Placental epithelial cell (primary cell): Measurements from ENCODE around the gene CUL5. TPM values are rescaled to one million over a fixed set of nuclear protein-coding genes. Genes with fewer than 3 reads are reported as not detected.

Source experiments
- small RNA-seq: library from RNA; depleted of rRNA; stranded (forward); fragments of <200 nt; gene quantifications from one replicate; pipeline ENCODE3, GENCODE V24; 2012
- total RNA-seq: library from RNA; depleted of rRNA; stranded (reverse); fragments of >200 nt; gene quantifications from 2 replicates; pipeline ENCODE4 v1.2.3, GENCODE V29; 2012

CUL5 gene
- total RNA-seq: 36.9 and 41.2 TPM in 2 replicates

DNA sequence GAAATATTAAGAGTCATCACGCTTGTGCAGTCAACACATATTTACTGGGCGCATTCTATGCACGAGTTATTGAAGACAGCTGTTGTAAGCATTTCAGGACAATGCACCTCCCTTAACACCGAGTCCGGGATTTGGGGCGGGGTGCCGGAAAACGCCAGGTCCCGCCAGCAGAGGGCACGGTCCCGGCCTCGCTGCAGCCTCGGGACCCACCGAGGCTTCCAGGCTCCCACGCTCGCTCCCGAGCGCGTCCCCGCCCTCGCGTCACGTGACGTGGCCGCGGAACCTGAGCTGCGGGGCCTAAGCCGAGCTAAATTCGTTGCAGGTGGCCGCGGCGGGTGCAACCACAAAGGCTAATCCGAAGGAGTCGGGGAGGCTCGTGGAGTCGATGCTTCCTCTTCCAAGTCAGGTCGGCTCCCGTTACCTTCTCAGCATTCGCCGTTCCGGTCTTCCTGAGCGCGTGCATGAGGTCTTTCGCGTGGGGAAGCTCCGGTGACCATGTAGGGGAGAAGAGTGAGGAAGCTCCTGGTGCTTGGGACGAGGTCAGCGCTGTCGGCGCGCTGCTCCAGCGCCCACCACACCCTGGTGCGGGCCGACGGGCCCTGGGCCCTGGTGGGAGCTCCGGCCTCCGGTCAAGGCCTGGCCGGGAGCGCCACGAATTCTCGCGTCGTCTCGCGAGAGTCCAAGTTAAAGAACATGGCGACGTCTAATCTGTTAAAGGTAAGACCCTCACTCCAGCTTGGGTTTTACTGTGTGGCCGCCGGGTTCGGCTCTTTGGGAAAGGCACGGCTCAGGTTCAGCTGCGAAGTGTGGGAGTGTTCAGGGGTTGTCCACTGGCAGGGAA lies at the start of gene CUL5:
Gene CUL5, plus strand, starts transcription at position 243 of the 841 bp plus-strand sequence. Its CDS starts 451 bp downstream, at position 694.

DNA sequence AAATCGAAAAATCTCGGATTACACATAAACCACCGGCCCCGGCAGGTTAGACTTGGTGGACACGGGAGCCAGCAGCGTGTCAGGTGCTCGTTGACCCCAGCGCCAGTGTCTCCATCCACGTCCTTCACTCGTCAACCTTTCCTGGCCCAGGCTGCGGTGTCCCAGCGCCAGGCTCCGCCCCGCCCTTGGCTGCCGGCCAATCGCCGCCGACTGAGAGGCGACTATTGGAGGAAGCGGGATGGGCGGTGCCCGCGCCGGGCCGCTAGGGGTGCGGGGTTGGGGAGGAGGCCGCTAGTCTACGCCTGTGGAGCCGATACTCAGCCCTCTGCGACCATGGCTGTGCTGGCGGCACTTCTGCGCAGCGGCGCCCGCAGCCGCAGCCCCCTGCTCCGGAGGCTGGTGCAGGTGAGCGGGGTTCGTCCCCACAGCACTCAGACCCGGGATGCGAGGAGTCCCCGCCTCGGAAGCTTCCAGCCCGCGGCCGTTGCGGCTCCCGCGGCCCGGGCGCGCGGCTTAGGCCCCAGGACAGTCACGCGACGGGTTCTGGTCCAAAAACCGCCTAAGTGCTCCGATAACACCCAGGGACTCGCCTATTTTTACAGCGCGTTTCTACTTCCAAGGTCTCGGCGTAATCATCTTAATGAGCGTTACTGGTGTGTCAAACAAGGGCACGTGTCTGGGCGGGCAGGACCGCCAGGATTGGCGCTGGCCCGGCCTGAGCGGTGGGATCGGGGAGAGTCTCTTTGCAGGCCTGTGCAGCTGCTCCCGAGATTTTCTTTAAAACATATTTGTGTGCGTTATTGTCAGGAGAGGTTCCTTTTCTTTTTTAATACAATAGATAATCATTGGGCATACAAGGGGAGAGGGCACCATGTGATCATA lies 112.8 kb downstream of the CUL5 start, which contains the start of gene ACAT1:
Gene ACAT1, plus strand, starts transcription at position 294 of the 882 bp plus-strand sequence. Its CDS starts 40 bp downstream, at position 334.

Small RNA genes within 50 kb of the gene (small RNA-seq; reads per million reads assigned to genes)
- gene RF00019: not detected

Other genes with a start within 250 kb of the CUL5 start
- 51.8 and 69.4 TPM in 2 replicates for gene SLC35F2, start 150.1 kb upstream of the CUL5 start, total RNA-seq
- gene RAB39A, start 80.5 kb upstream of the CUL5 start, total RNA-seq: 0.11 and 0.39 TPM in 2 replicates
- gene ACAT1, start 112.7 kb downstream of the CUL5 start, total RNA-seq: 21.6 and 45.5 TPM in 2 replicates
- 13.8 and 14.5 TPM in 2 replicates for gene NPAT, start 213.7 kb downstream of the CUL5 start, total RNA-seq
- gene ATM, start 214.2 kb downstream of the CUL5 start, total RNA-seq: 48.7 and 160 TPM in 2 replicates